HG02610 (cell line): Measurements from ENCODE around the gene MAPRE2.

Experiments
- ATAC-seq: cut with Tn5 transposase; IDR thresholded peaks from one replicate; pipeline ENCODE4 v1.9.1; 2021; ENCODE audit warnings: mild to moderate bottlenecking, moderate library complexity; ENCODE audit not compliant: unreplicated experiment

The MAPRE2 gene

GRCh38 chr18:35040988-35041814 is at the start of gene MAPRE2:
Gene MAPRE2 (plus strand): TSS chr18:35041413. CDS start chr18:35041540, 127 bp downstream.
- ATAC-seq: peak; percentile 78

DNA sequence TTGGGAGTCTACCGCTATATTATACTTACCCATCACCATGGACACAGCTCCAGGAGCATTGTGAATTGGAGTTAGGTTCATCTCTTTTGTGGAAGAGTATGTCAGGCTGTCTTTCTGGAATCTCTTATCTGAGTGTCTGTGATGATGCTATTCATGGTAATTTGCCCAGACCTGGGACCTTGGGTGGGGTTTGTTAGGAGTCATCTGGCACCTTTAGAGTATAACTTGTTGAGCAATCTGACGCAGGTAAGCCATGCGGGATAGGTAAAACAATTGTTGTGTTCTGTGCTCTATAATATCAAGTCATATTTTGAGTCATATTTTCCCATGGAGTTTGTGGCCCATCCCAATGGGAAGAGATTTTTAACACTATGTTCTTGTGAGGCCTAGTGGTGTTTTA is 49.7 kb upstream of the MAPRE2 start:
- ATAC-seq: no peak

- ATAC-seq: no peak
These were observed 47.9 kb upstream of the MAPRE2 start for GRCh38 chr18:34993289-34993688.

GRCh38 chr18:34995746-34996145 is 45.5 kb upstream of the MAPRE2 start:
- ATAC-seq: no peak

DNA sequence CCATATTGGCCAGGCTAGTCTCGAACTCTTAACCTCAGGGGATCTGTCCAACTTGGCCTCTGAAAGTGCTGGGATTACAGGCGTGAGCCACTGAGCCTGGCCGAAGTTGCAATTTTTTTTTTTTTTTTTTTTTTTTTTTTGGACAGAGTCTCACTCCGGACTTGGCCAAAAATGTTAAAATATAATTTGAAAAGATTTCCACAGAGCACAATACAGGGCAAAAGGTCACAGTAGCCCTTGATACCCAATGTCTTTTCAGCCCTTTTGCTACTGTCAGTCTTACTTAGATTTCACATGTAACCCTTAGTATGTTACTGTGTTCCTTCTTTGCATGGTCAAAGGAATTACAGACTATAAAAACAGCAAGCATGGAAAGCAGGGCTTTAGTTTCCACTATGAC is 42.6 kb upstream of the MAPRE2 start:
- no peak for ATAC-seq

DNA sequence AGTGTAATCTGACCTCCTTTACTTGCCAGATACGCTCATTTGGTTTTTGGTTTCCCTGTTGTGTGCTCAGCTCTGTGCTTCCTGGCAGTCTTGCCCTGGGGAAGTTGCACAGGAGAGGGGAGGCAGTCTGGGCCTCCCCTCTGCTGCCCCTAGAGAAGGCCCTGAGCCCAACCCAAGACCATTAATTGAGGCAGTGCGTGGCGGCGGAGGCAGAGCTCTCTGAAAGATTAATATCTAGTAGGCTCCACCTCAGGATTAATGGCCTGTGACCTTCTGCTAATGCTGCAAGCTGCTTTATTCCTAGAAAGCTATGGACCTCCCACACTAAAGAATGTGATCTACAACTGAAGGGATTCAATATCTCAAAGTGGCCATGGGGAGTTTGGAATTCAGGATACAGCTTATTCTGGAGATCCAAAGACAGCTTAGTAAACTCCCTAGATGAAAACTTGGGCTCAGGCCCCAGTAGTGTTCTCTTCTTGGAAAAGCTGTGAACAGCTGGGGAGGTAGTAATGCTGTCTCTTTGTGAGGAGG is 41.4 kb upstream of the MAPRE2 start:
- ATAC-seq: no peak

DNA sequence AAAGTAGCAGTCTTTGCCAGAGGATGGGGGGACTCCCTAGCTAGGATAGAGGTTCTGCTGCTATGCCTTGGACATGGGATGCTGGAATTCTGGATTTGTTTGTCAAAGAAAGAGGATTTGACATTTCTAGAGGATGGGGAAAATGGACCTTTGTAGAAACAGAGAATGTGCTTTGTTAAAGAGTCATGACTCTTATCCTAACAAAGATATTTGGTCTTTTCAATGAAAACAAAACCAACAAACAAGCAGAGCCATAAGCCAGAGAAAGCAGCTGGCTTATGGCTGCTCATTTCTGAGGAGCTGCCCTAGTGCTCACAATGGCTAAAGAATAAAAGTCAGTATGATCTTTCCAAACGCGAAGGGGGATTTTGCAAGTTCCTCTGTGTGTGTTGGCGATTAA is 40.8 kb upstream of the MAPRE2 start:
- no peak for ATAC-seq

GRCh38 chr18:35002120-35002519 is 39.1 kb upstream of the MAPRE2 start:
- no peak for ATAC-seq

DNA sequence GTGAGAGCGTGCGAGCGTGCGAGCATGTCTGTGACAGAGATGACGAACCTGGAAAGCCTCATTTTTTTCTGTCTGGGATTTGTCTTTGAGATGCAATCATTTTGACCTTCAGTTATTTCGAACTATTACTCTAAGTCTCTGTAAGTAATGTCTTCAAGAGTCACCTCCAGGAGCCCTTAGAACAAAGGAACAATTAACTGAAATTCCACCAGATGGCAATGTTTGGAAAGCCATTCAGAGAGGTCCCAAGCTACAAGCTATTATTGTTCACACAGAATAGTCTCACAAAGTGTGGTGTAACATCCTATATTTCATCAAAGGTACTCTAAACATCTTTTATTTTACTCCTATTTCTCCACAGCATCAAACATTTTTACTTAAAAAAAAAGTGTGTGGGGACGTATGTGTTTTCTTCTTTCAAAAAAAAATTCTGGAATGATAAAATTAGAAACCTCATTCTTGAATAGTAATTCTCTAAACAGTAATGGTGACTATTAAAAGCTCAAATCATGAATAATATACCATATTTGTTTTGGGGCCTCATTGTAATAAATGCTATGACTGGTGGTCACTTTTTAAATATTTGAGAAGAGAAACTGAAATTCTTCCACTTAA is 35.1 kb upstream of the MAPRE2 start:
- ATAC-seq: peak; percentile 82

DNA sequence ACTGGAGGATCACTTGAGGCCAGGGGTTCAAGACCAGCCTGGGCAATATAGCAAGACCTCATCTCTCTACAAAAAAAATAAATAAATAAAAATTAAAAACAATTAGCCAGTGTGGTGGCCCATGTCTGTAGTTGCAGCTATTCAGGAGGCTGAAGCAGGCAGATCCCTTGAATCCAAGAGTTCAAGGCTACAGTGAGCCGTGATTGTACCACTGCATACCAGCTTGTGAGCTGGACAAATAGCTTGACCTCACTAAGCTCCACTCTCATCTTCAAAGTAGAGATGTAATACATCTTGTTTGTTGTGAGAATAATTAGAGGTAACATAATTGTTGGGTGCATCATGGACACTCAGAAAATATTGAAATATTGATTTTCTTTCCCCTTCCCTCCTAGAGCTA is 31.1 kb upstream of the MAPRE2 start:
- ATAC-seq: no peak

DNA sequence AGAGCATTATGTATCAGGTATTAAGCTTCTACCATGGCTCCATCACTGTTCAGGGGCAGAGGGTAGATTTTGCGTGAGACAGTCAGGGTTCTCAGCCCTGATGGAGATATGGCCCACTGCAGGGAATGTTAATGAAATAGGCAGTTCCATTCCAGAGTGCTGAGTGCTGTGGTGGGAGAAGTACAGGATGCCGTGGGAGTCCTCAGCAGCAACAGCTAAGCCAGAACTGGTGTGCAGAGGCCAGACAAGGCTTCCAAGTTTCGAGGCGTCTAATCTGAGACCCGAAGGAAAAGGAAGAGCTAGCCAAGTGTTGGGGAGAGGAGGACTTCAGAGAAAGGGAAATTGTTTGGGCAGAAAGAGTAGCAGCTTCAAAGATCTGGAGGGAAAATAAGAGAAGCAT is 30.2 kb upstream of the MAPRE2 start:
- no peak for ATAC-seq

DNA sequence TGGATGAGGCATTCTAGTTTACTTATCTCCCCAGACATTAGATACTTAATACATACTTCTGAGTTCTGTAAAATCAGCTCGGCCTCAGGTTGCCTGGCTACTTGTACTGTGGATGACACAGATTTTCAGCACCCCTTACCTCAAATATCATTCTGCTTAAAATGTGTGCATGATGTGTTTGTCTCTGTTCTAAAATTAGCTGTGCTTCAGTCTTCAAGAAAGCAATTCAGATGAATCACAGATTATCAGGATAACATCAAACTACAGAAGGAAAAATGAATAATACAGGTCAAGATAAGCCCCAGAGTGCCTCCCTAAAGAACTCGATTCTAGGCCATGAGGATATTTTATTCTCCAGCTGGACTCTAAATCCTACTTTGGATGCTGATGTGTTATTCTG is 21.3 kb upstream of the MAPRE2 start:
- ATAC-seq: no peak

GRCh38 chr18:35022426-35023001 is 18.7 kb upstream of the MAPRE2 start:
- ATAC-seq: no peak

DNA sequence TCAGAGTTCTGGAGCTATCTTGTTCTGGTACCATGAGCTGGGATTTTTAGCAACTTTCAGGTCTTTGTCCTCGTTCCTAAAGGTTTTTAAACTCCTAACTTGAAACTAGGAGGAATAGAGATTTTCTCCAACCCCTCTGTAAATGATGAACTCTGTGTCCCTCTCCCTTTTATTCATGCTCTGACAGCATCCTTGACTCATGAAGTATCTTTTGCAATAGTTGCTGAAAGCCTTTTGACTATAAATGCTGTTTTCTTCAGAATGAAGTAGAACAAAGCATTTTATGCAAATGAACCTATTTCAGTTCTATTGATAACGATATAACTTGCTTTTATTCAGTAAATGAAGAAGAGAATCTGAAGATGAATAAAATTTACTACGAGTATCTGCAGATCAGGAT is 17.0 kb upstream of the MAPRE2 start:
- no peak for ATAC-seq

GRCh38 chr18:35024965-35025364 is 16.2 kb upstream of the MAPRE2 start:
- no peak for ATAC-seq

- no peak for ATAC-seq
These were observed 14.7 kb upstream of the MAPRE2 start for GRCh38 chr18:35026407-35027061.

GRCh38 chr18:35027206-35027605 is 14.0 kb upstream of the MAPRE2 start:
- no peak for ATAC-seq

- ATAC-seq: no peak
These were observed 12.7 kb upstream of the MAPRE2 start for GRCh38 chr18:35028536-35028935.

DNA sequence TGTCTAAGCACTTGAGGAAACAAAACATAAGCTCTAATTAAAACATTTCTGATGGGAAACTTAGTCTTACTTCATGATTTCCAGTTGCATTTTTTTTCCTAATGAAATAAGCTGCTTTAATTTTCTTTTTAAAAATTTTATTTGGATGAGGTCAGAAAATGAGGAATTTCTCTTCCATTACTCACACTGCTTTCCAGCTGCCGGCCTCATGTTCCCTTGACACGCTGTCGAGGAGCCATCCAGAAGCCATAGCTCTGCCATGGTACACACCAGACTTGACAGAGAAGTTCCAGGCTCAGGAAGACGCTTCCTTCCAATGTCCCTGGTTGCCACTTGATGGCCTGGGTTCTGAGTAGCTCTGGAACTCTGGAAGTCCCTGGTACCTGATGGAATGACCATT is 12.1 kb upstream of the MAPRE2 start:
- no peak for ATAC-seq

- peak; percentile 77 for ATAC-seq
These were observed 11.4 kb upstream of the MAPRE2 start for GRCh38 chr18:35029770-35030169.

DNA sequence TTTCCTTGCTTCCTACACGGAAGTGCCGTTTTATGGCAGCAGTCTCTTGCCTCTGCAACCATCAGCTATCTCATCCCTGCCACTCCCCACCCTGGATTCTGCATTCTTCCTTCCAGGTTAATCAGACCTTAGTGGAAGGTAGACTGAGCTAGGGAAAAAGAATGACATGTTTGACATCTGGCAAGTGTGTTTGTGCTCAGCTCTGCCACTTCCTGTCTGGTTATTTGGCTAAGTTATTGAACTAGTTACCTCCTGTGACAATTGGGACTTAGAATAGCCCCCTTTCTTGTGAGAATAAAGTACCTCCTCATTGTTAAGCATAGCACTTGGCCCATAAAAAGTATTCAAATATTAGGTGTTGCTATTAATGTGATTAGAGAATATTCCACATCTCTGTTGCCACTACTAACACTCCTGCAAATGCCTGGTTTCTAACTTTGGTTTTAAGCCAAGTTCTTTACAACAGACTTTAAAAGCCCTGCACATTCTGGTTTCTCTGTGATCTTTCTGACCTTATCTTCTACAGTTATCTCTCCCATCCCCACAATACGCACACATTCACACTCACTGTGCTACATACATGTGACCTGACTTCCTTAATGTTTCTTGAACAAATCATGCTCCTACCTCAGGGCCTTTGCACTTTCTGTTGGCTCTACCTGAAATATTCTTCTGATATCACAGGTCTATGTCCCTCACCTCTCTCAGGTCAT is 10.8 kb upstream of the MAPRE2 start:
- no peak for ATAC-seq
